IMR-90 (cell line): Measurements from ENCODE around the gene NPAS1. TPM values are rescaled to one million over a fixed set of nuclear protein-coding genes. Genes with fewer than 3 reads are reported as not detected.

Source experiments
- ATAC-seq: fragments of 200-7000 bp; cut with Tn5 transposase; 2 replicates; pipeline ENCODE4 v1.9.1; 2020; ENCODE audit warnings: low read depth, mild to moderate bottlenecking, moderate library complexity
- BruUV-seq: library from RNA; stranded (reverse); fragments of 400-500 nt; replicated peaks from 2 replicates; lab custom pipeline; 2021; lab: Mats Ljungman, UMichigan
- CTCF ChIA-PET: fragments of 300-600 bp; formaldehyde crosslinking; extraction: SDS; loops from one replicate; lab custom pipeline; 2021; ENCODE audit warnings: antibody characterized with exemption; lab: Yijun Ruan, JAX
- POLR2A ChIA-PET: fragments of 300-600 bp; sonication (Branson Sonifier 250); formaldehyde crosslinking; loops from one replicate; lab custom pipeline; 2022; ENCODE audit warnings: antibody characterized with exemption; ENCODE audit not compliant: unreplicated experiment; lab: Charles Lee
- DNase-seq: peaks from one replicate; pipeline ENCODE4 v3.0.0; 2013
- H2AFZ ChIP-seq: replicated peaks from 2 replicates; pipeline ENCODE3; 2013; ENCODE audit warnings: low read length, mild to moderate bottlenecking; ENCODE audit not compliant: poor library complexity
- H2AK5ac ChIP-seq: 2 replicates; pipeline ENCODE4 v1.6.1; 2013; ENCODE audit warnings: low read depth, low read length, inconsistent platforms
- H2AK9ac ChIP-seq: replicated peaks from 2 replicates; pipeline ENCODE3; 2013; ENCODE audit warnings: mild to moderate bottlenecking, low read depth, low read length, moderate library complexity; ENCODE audit not compliant: poor library complexity
- H2BK120ac ChIP-seq: 2 replicates; pipeline ENCODE4 v1.6.1; 2013; ENCODE audit warnings: low read depth, low read length, inconsistent platforms
- H2BK15ac ChIP-seq: 3 replicates; pipeline ENCODE4 v1.6.1; 2013; ENCODE audit warnings: low read depth, low read length, inconsistent platforms
- H2BK20ac ChIP-seq: 2 replicates; pipeline ENCODE4 v1.6.1; 2013; ENCODE audit warnings: low read depth, mild to moderate bottlenecking, inconsistent platforms, low read length, moderate library complexity
- H2BK5ac ChIP-seq: 2 replicates; pipeline ENCODE4 v1.6.1; 2013; ENCODE audit warnings: mild to moderate bottlenecking, low read depth, low read length, inconsistent platforms; ENCODE audit not compliant: poor library complexity, severe bottlenecking
- H3K14ac ChIP-seq: replicated peaks from 2 replicates; pipeline ENCODE4 v1.6.1; 2013; ENCODE audit warnings: low read depth, low read length, inconsistent platforms
- H3K18ac ChIP-seq: 2 replicates; pipeline ENCODE4 v1.6.1; 2013; ENCODE audit warnings: low read depth, low read length, control low read depth
- H3K23ac ChIP-seq: 2 replicates; pipeline ENCODE4 v1.6.1; 2013; ENCODE audit warnings: low read depth, low read length, inconsistent platforms
- H3K27ac ChIP-seq: 2 replicates; pipeline ENCODE4 v1.5.1; 2013; ENCODE audit warnings: mild to moderate bottlenecking, control low read depth, low read length; ENCODE audit not compliant: insufficient read depth
- H3K27me3 ChIP-seq: 2 replicates; pipeline ENCODE4 v1.6.1; 2013; ENCODE audit warnings: low read length; ENCODE audit not compliant: control insufficient read depth, insufficient read depth
- H3K36me3 ChIP-seq: 2 replicates; pipeline ENCODE4 v1.6.1; 2013; ENCODE audit warnings: low read length, mixed read lengths; ENCODE audit not compliant: control insufficient read depth, insufficient read depth
- H3K4ac ChIP-seq: 2 replicates; pipeline ENCODE4 v1.6.1; 2013; ENCODE audit warnings: low read depth, low read length, inconsistent platforms
- H3K4me1 ChIP-seq: 2 replicates; pipeline ENCODE4 v1.6.1; 2013; ENCODE audit warnings: low read length, mixed read lengths; ENCODE audit not compliant: control insufficient read depth, insufficient read depth
- H3K4me2 ChIP-seq: 2 replicates; pipeline ENCODE4 v1.6.1; 2013; ENCODE audit warnings: low read depth, mild to moderate bottlenecking, control low read depth, low read length, moderate library complexity
- H3K4me3 ChIP-seq: 2 replicates; pipeline ENCODE4 v1.5.1; 2013; ENCODE audit warnings: low read depth, mild to moderate bottlenecking, control low read depth, low read length, moderate library complexity; ENCODE audit not compliant: insufficient read depth
- H3K56ac ChIP-seq: 2 replicates; pipeline ENCODE4 v1.6.1; 2013; ENCODE audit warnings: low read length, inconsistent platforms; ENCODE audit not compliant: insufficient read depth; ENCODE audit errors: extremely low read depth
- H3K79me1 ChIP-seq, 2 experiments: 2 replicates each; pipeline ENCODE4 v1.6.1; 2013; ENCODE audit warnings: low read length in 2 of 2, inconsistent platforms in 1 of 2, low read depth in 1 of 2
- H3K9ac ChIP-seq: 2 replicates; pipeline ENCODE4 v1.6.1; 2013; ENCODE audit warnings: low read depth, low read length, control low read depth
- H3K9me1 ChIP-seq: 2 replicates; pipeline ENCODE4 v1.6.1; 2013; ENCODE audit warnings: low read length, inconsistent platforms; ENCODE audit not compliant: insufficient read depth
- H3K9me3 ChIP-seq: 2 replicates; pipeline ENCODE4 v1.6.1; 2013; ENCODE audit warnings: low read length; ENCODE audit not compliant: control insufficient read depth, insufficient read depth
- H4K20me1 ChIP-seq: 2 replicates; pipeline ENCODE4 v1.6.1; 2013; ENCODE audit warnings: low read length, inconsistent platforms; ENCODE audit not compliant: insufficient read depth
- H4K5ac ChIP-seq: 2 replicates; pipeline ENCODE4 v1.6.1; 2013; ENCODE audit warnings: mild to moderate bottlenecking, low read depth, low read length, control low read depth
- H4K8ac ChIP-seq, 2 experiments: 2 replicates each; pipeline ENCODE4 v1.6.1; 2013; ENCODE audit warnings: low read depth in 2 of 2, low read length in 2 of 2, control low read depth in 1 of 2, inconsistent platforms in 1 of 2
- H4K91ac ChIP-seq: 2 replicates; pipeline ENCODE4 v1.6.1; 2013; ENCODE audit warnings: low read depth, low read length, inconsistent platforms; ENCODE audit not compliant: insufficient read depth
- CHD1 ChIP-seq: IDR thresholded peaks from 2 replicates; pipeline ENCODE4 v1.6.1; 2012; ENCODE audit warnings: low read depth, low read length, improper control_type of control experiment
- CTCF ChIP-seq: conservative IDR thresholded peaks from 2 replicates; pipeline ENCODE4 v1.5.1; 2012; ENCODE audit warnings: mild to moderate bottlenecking, low read depth, low read length, improper control_type of control experiment
- ELK1 ChIP-seq: fragments of 150-350 bp; IDR thresholded peaks from 2 replicates; pipeline ENCODE4 v1.6.1; 2016; ENCODE audit warnings: low read depth, mild to moderate bottlenecking, low read length, moderate library complexity, borderline replicate concordance
- FOS ChIP-seq: fragments of 150-350 bp; IDR thresholded peaks from 2 replicates; pipeline ENCODE4 v1.6.1; 2016; ENCODE audit warnings: low read depth, low read length
- MAFK ChIP-seq: IDR thresholded peaks from 2 replicates; pipeline ENCODE4 v1.6.1; 2012; ENCODE audit warnings: low read depth, low read length, improper control_type of control experiment
- MAZ ChIP-seq: IDR thresholded peaks from 2 replicates; pipeline ENCODE4 v1.6.1; 2012; ENCODE audit warnings: low read depth, mild to moderate bottlenecking, low read length, improper control_type of control experiment, moderate library complexity, borderline replicate concordance
- NFE2L2 ChIP-seq: fragments of 150-350 bp; IDR thresholded peaks from 2 replicates; pipeline ENCODE4 v1.6.1; 2016; ENCODE audit warnings: low read depth, mild to moderate bottlenecking, low read length
- RAD21 ChIP-seq: IDR thresholded peaks from 2 replicates; pipeline ENCODE4 v1.6.1; 2012; ENCODE audit warnings: low read length, improper control_type of control experiment
- RCOR1 ChIP-seq: IDR thresholded peaks from 2 replicates; pipeline ENCODE4 v1.6.1; 2012; ENCODE audit warnings: mild to moderate bottlenecking, low read length, improper control_type of control experiment; ENCODE audit not compliant: insufficient replicate concordance
- RFX5 ChIP-seq: IDR thresholded peaks from 2 replicates; pipeline ENCODE4 v1.8.0; 2012; ENCODE audit warnings: low read depth, mild to moderate bottlenecking, low read length, moderate library complexity
- SMC3 ChIP-seq: fragments of 150-350 bp; IDR thresholded peaks from 2 replicates; pipeline ENCODE4 v1.6.1; 2016; ENCODE audit warnings: low read depth, mild to moderate bottlenecking, antibody characterized with exemption, low read length, moderate library complexity
- USF2 ChIP-seq: fragments of 150-350 bp; IDR thresholded peaks from 2 replicates; pipeline ENCODE4 v1.6.1; 2017; ENCODE audit warnings: mild to moderate bottlenecking, antibody characterized with exemption, low read length, low read depth
- WGBS, 2 experiments: methylation state at CpG; one replicate each; pipeline versions ENCODE4 v1.1.5 to v1.1.7; 2013; ENCODE audit warnings: missing lambda C conversion rate in 2 of 2; ENCODE audit not compliant: insufficient read length in 1 of 2; ENCODE audit errors: extremely low coverage in 2 of 2; 5-methylcytosine and 5-hydroxymethylcytosine counted together
- dilution Hi-C: fragments of 300-500 bp; cut with HindIII; formaldehyde crosslinking; loops from one replicate; pipeline ENCODE4 v1.14.3; 2018; ENCODE audit warnings: low sequenced_read_pairs; ENCODE audit not compliant: unreplicated experiment
- in situ Hi-C: fragments of 300-500 bp; cut with MboI; formaldehyde crosslinking; loops from 3 replicates; pipeline ENCODE4 v1.14.3; 2019; ENCODE audit warnings: low sequenced_read_pairs, inconsistent platforms, mixed read lengths
- intact Hi-C: fragments of 100-400 bp; cut with micrococcal nuclease; formaldehyde crosslinking; loops from 2 replicates; pipeline ENCODE4 v1.10.0; 2022
- polyA plus RNA-seq, 3 experiments: library from polyadenylated mRNA; depleted of rRNA; stranded (reverse); fragments of >200 nt; gene quantifications; 2 replicates each; pipeline ENCODE4 v1.2.3, GENCODE V29; 2012; ENCODE audit warnings: low replicate concordance in 1 of 3
- total RNA-seq: library from RNA; depleted of rRNA; stranded (reverse); fragments of >200 nt; gene quantifications from 2 replicates; pipeline ENCODE4 v1.2.3, GENCODE V29; 2012

NPAS1 gene
- total and polyA plus RNA-seq, 2 of the 4 experiments (the other 2 are of a cell fraction) = 0.36 to 5.7 TPM

- Histone ChIP-seq H2AFZ (no peak overlapping the region), H3K4me1 (0 out of 2 replicates have a peak, but pooled peaks cover 1% of the 10 kb centered on the region), H3K14ac (no peak overlapping the region), H3K4me3 (no peak overlapping the region), H4K5ac (no peak overlapping the region), H3K23ac (no peak overlapping the region), H2AK9ac (no peak overlapping the region), H4K91ac (no peak overlapping the region), H4K8ac (no peak overlapping the region), H3K18ac (no peak overlapping the region), H4K20me1 (peaks cover 24% of the 10 kb centered on the region), H3K4ac (no peak overlapping the region), H3K27me3 (no peaks in the 10 kb centered on the region), H3K27ac (no peak overlapping the region), H2BK15ac (no peak overlapping the region), H3K79me1 (peaks cover 7 to 64% of the 10 kb centered on the region in 2 experiments; a peak in 3 of 4 replicates), H2BK120ac (no peak overlapping the region), H2BK5ac (no peak overlapping the region), H3K56ac (no peak overlapping the region), H2BK20ac (no peak overlapping the region), H3K9ac (no peak overlapping the region), H3K4me2 (no peak overlapping the region), H3K9me3 (no peaks in the 10 kb centered on the region), H3K36me3 (peaks cover 73% of the 10 kb centered on the region), H3K9me1 (peaks cover under 1% of the 10 kb centered on the region; the same call in 1 of the 2 replicates), H2AK5ac (no peak overlapping the region)
- in situ Hi-C loops = no loop called here
- TF ChIP-seq USF2 (no peak), RFX5 (no peak), ELK1 (no peak), CTCF (no peak), RAD21 (no peak), RCOR1 (no peak), CHD1 (no peak), FOS (no peak), SMC3 (no peak), MAZ (no peak), MAFK (no peak), NFE2L2 (no peak)
- POLR2A ChIA-PET = no interaction called here
- no TSS peak for BruUV-seq
- ATAC-seq = no peak
- CTCF ChIA-PET = interaction anchor here (1.6 kb wide), 1 partner anchor 9 kb away, joined by 3 read pairs; no protein-coding TSS in a partner anchor
- dilution Hi-C loops = no loop called here
- DNase-seq = no peak
- intact Hi-C loops = no loop called here
- WGBS, 2 experiments = 94% methylated on average over 6 of the region's 18 CpGs; no CpG with 5 or more reads in 1 of the 2 experiments
These were observed 51.1 kb downstream of the NPAS1 start for GRCh38 chr19:47070756-47071155.
